Myometrial cell (primary cell): Measurements from ENCODE around the gene FBXO5. TPM values are rescaled to one million over a fixed set of nuclear protein-coding genes. Genes with fewer than 3 reads are reported as not detected.

Source experiments
- total RNA-seq: library from RNA; depleted of rRNA; stranded (reverse); fragments of >200 nt; gene quantifications from 2 replicates; pipeline ENCODE4 v1.2.3, GENCODE V29; 2015

FBXO5 gene
- total RNA-seq = 12.7 and 16.7 TPM in 2 replicates

GRCh38 chr6:152982904-152983636 is at the start of gene FBXO5:
FBXO5 (minus strand) TSS chr6:152983041; CDS start chr6:152982959, 82 bp downstream.

GRCh38 chr6:153002613-153003365 is 19.9 kb upstream of the FBXO5 start, which contains the start of gene MTRF1L:
MTRF1L (minus strand) TSS chr6:153002709; CDS start chr6:153002685, 24 bp downstream.

Other genes with a start within 250 kb of the FBXO5 start
- not detected in 2 replicates for gene VIP, start 232.2 kb downstream of the FBXO5 start, total RNA-seq
- 14.7 and 15.6 TPM in 2 replicates for gene MTRF1L, start 19.7 kb upstream of the FBXO5 start, total RNA-seq
- gene RGS17, start 148.2 kb upstream of the FBXO5 start, total RNA-seq = 9.2 and 13.8 TPM in 2 replicates